Measurements from ENCODE around the gene NPTXR. TPM values are rescaled to one million over a fixed set of nuclear protein-coding genes. Genes with fewer than 3 reads are reported as not detected.
"Not testable (repeated sequence)": the region's sequence is repeated elsewhere in the genome, so short reads cannot be mapped to it uniquely, and the experiment has no call there.

Gene NPTXR
- total RNA-seq, 1 donor from 2014 or later, result 4.8 TPM

DNA sequence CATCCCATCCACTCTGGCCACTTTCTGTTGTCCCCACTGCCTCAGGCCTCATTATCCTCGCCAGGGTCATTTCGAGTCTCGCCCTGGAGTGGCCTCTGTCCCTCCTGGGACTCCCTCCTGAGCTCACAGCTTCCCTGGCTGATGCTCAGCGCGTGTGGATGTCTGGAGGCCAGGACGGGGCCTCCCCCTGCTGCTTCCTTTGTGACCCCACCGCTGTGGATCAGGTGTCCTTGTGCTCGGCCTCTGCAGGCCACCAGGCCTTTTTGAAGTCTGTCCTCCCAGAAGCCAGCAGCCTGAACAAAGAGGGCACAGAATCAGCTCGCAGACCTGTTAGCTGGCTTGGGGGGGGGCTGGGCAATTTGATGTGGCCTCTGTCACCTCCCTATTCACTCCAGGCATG lies 14.7 kb upstream of the NPTXR start:
- Mint-ChIP-seq H3K9me3 (ENCODE audit: unreplicated experiment) (no peaks in the 10 kb centered on the region), H3K4me3 (ENCODE audit: unreplicated experiment) (no peak overlapping the region), H3K27ac (ENCODE audit: unreplicated experiment) (no peak overlapping the region), H3K36me3 (ENCODE audit: unreplicated experiment) (no peaks in the 10 kb centered on the region), H3K27me3 (ENCODE audit: unreplicated experiment) (peaks cover 35% of the 10 kb centered on the region), H3K4me1 (ENCODE audit: unreplicated experiment) (peaks cover 4% of the 10 kb centered on the region)
- TF ChIP-seq, protein P1, sequence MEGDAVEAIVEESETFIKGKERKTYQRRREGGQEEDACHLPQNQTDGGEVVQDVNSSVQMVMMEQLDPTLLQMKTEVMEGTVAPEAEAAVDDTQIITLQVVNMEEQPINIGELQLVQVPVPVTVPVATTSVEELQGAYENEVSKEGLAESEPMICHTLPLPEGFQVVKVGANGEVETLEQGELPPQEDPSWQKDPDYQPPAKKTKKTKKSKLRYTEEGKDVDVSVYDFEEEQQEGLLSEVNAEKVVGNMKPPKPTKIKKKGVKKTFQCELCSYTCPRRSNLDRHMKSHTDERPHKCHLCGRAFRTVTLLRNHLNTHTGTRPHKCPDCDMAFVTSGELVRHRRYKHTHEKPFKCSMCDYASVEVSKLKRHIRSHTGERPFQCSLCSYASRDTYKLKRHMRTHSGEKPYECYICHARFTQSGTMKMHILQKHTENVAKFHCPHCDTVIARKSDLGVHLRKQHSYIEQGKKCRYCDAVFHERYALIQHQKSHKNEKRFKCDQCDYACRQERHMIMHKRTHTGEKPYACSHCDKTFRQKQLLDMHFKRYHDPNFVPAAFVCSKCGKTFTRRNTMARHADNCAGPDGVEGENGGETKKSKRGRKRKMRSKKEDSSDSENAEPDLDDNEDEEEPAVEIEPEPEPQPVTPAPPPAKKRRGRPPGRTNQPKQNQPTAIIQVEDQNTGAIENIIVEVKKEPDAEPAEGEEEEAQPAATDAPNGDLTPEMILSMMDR (IDR thresholded peaks at IDR 0.05), result no peak
- no peak for DNase-seq (ENCODE audit: extremely low spot score, unreplicated experiment)

DNA sequence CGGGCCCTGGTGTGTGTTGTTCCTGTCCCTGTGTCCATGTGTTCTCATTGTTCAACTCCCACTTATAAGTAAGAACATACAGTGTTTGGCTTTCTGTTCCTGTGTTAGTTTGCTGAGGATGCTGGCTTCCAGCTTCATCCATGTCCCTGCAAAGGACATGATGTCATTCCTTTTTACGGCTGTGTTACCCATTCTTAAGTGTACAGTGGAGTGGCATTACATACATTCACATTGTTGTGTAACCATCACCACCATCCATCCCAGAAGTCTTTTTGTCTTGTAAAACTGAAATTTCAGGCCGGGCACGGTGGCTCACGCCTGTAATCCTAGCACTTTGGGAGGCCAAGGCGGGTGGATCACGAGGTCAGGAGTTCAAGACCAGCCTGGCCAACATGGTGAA lies 10.6 kb upstream of the NPTXR start:
- not testable (repeated sequence) for H3K9me3 Mint-ChIP-seq (ENCODE audit: unreplicated experiment); H3K4me1 Mint-ChIP-seq (ENCODE audit: unreplicated experiment); DNase-seq (ENCODE audit: extremely low spot score, unreplicated experiment); H3K4me3 Mint-ChIP-seq (ENCODE audit: unreplicated experiment); H3K36me3 Mint-ChIP-seq (ENCODE audit: unreplicated experiment); H3K27ac Mint-ChIP-seq (ENCODE audit: unreplicated experiment)
- peaks cover 45% of the 10 kb centered on the region for H3K27me3 Mint-ChIP-seq (ENCODE audit: unreplicated experiment)

GRCh38 chr22:38853883-38854282 lies 10.1 kb upstream of the NPTXR start:
- H3K27me3 Mint-ChIP-seq (ENCODE audit: unreplicated experiment), result peaks cover 48% of the 10 kb centered on the region
- not testable (repeated sequence) for H3K36me3 Mint-ChIP-seq (ENCODE audit: unreplicated experiment); H3K27ac Mint-ChIP-seq (ENCODE audit: unreplicated experiment); DNase-seq (ENCODE audit: extremely low spot score, unreplicated experiment); H3K9me3 Mint-ChIP-seq (ENCODE audit: unreplicated experiment); H3K4me3 Mint-ChIP-seq (ENCODE audit: unreplicated experiment); H3K4me1 Mint-ChIP-seq (ENCODE audit: unreplicated experiment)

DNA sequence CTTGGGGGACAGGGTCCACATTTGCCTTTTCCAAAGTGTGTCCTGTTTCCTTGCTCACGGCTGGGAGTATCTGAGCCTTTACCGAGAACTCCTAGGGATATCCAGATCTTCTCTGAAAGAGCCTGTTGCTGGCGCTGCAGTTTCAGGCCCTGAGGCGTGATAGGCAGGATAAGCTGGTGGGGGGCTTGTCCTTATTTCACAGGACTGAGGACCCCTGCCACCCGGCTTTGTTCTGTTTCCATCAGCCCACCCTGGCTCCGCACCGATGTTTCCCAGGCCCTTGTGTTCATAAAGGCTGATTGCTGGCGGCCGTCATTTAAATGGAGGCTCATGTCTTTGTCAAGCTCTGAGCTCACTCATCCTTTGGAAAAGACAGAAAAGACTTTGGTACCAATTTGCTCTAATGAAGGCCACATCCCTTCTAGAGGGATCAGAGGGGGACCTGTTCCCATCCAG lies 9.4 kb upstream of the NPTXR start:
- DNase-seq (ENCODE audit: extremely low spot score, unreplicated experiment), result no peak
- Mint-ChIP-seq H3K4me3 (ENCODE audit: unreplicated experiment) (no peak overlapping the region), H3K36me3 (ENCODE audit: unreplicated experiment) (no peaks in the 10 kb centered on the region), H3K27ac (ENCODE audit: unreplicated experiment) (no peak overlapping the region), H3K27me3 (ENCODE audit: unreplicated experiment) (peaks cover 44% of the 10 kb centered on the region), H3K9me3 (ENCODE audit: unreplicated experiment) (no peaks in the 10 kb centered on the region), H3K4me1 (ENCODE audit: unreplicated experiment) (no peaks in the 10 kb centered on the region)
- TF ChIP-seq, protein P1 (IDR thresholded peaks at IDR 0.05), result no peak

- no peaks in the 10 kb centered on the region for H3K36me3 Mint-ChIP-seq (ENCODE audit: unreplicated experiment)
- TF ChIP-seq, protein P1 (IDR thresholded peaks at IDR 0.05), result no peak
- H3K27me3 Mint-ChIP-seq (ENCODE audit: unreplicated experiment), result peaks cover 41% of the 10 kb centered on the region
- no peak overlapping the region for H3K27ac Mint-ChIP-seq (ENCODE audit: unreplicated experiment)
- H3K4me1 Mint-ChIP-seq (ENCODE audit: unreplicated experiment), result no peaks in the 10 kb centered on the region
- no peak for DNase-seq (ENCODE audit: extremely low spot score, unreplicated experiment)
- H3K4me3 Mint-ChIP-seq (ENCODE audit: unreplicated experiment), result no peak overlapping the region
- no peaks in the 10 kb centered on the region for H3K9me3 Mint-ChIP-seq (ENCODE audit: unreplicated experiment)
Observed at GRCh38 chr22:38852522-38852921, 8.7 kb upstream of the NPTXR start.

- Mint-ChIP-seq H3K4me3 (ENCODE audit: unreplicated experiment) (no peak overlapping the region), H3K27me3 (ENCODE audit: unreplicated experiment) (peaks cover 41% of the 10 kb centered on the region), H3K9me3 (ENCODE audit: unreplicated experiment) (no peaks in the 10 kb centered on the region), H3K27ac (ENCODE audit: unreplicated experiment) (no peak overlapping the region), H3K4me1 (ENCODE audit: unreplicated experiment) (peaks cover 4% of the 10 kb centered on the region), H3K36me3 (ENCODE audit: unreplicated experiment) (no peaks in the 10 kb centered on the region)
- DNase-seq (ENCODE audit: extremely low spot score, unreplicated experiment), result no peak
- TF ChIP-seq, protein P1 (IDR thresholded peaks at IDR 0.05), result no peak
Observed at GRCh38 chr22:38850941-38851849, 7.4 kb upstream of the NPTXR start.

All from osteocyte (in vitro differentiated cells).